GM18505 (cell line): ENCODE measurements around the gene STYXL2.

ENCODE experiments used
- ATAC-seq: cut with Tn5 transposase; IDR thresholded peaks from one replicate; pipeline ENCODE4 v1.9.1; 2021; ENCODE audit not compliant: unreplicated experiment
- POLR2A ChIP-seq: IDR thresholded peaks from 4 replicates; pipeline ENCODE4 v1.6.1; 2011; ENCODE audit warnings: borderline replicate concordance; ENCODE audit not compliant: insufficient read depth, insufficient read length; ENCODE audit errors: extremely low read depth

Gene STYXL2

GRCh38 chr1:167093846-167094516, at the start of gene STYXL2:
Gene STYXL2 (plus strand): TSS chr1:167094075. CDS start chr1:167094850, 775 bp downstream.
- no peak for TF ChIP-seq POLR2A
- no peak for ATAC-seq

GRCh38 chr1:167051907-167052306, 42.0 kb upstream of the STYXL2 start:
- no peak for TF ChIP-seq POLR2A
- no peak for ATAC-seq

- ATAC-seq, result no peak
- no peak for TF ChIP-seq POLR2A
These were observed 41.5 kb upstream of the STYXL2 start for GRCh38 chr1:167052389-167052788.

GRCh38 chr1:167054531-167054930, 39.3 kb upstream of the STYXL2 start:
- ATAC-seq, result no peak
- TF ChIP-seq POLR2A, result no peak

GRCh38 chr1:167054946-167055630, 38.8 kb upstream of the STYXL2 start:
- no peak for ATAC-seq
- no peak for TF ChIP-seq POLR2A

- no peak for ATAC-seq
- no peak for TF ChIP-seq POLR2A
These were observed 37.2 kb upstream of the STYXL2 start for GRCh38 chr1:167056529-167057231.

- ATAC-seq, result peak; percentile 42
These were observed 36.6 kb upstream of the STYXL2 start for GRCh38 chr1:167057241-167057688.

GRCh38 chr1:167059045-167059808, 34.6 kb upstream of the STYXL2 start:
- ATAC-seq, result no peak
- no peak for TF ChIP-seq POLR2A

More at GRCh38 chr1:167057241-167057688, 36.6 kb upstream of the STYXL2 start:
- TF ChIP-seq POLR2A, result no peak

GRCh38 chr1:167059809-167060107, 34.1 kb upstream of the STYXL2 start:
- no peak for TF ChIP-seq POLR2A
- ATAC-seq, result no peak

GRCh38 chr1:167060141-167061072, 33.5 kb upstream of the STYXL2 start:
- no peak for ATAC-seq

GRCh38 chr1:167061073-167061464, 32.8 kb upstream of the STYXL2 start:
- no peak for ATAC-seq
- no peak for TF ChIP-seq POLR2A

More at GRCh38 chr1:167060141-167061072, 33.5 kb upstream of the STYXL2 start:
- no peak for TF ChIP-seq POLR2A

GRCh38 chr1:167064621-167065020, 29.3 kb upstream of the STYXL2 start:
- TF ChIP-seq POLR2A, result no peak
- ATAC-seq, result no peak

- TF ChIP-seq POLR2A, result no peak
- no peak for ATAC-seq
These were observed 28.4 kb upstream of the STYXL2 start for GRCh38 chr1:167065471-167065870.
